GM21526 (cell line): ENCODE data around the gene LRP5.
"Not testable (repeated sequence)": the region's sequence is repeated elsewhere in the genome, so short reads cannot be mapped to it uniquely, and the experiment has no call there.

Source experiments
- ATAC-seq: cut with Tn5 transposase; IDR thresholded peaks from one replicate; pipeline ENCODE4 v1.9.1; 2021; ENCODE audit warnings: moderate library complexity; ENCODE audit not compliant: unreplicated experiment, low FRiP score

LRP5 gene

DNA sequence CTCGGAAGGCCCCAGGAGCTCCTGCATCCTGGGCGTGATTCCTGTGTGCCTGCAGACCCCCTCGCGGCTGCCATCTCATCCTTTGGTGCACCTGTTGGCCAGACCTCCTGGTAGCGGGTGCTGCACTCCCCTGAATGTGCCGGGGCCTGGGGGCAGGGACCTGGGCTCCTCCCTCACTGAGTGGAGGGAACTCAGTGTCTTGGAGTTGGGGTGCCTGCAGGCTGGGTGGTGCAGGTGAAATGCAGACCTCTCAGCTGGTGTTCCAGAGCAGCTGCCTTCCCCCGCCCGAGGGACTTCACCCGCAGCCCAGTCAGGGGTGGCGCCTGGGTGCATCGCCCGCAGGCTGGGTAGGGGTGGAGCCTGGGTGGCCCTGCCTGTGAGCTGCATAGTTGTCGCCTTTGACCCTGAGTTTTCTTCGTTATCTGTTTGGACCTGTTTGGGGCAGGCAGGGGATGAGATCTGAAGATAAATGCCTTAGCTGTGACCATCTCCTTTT is 31.4 kb downstream of the LRP5 start:
- ATAC-seq = no peak

DNA sequence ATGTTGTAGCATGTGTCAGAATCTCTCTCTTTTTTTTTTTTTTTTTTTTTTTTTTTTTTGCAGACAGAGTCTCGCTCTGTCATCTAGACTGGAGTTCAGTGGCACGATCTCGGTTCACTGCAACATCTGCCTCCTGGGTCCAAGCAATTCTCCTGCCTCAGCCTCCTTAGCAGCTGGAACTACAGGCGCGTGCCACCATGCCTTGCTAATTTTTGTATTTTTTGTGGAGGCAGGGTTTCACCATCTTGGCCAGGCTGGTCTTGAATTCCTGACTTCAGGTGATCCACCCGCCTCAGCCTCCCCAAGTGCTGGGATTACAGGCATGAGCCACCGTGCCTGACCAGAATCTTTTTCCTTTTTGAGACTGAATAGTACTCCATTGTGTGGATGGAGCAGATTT is 32.4 kb downstream of the LRP5 start:
- not testable (repeated sequence) for ATAC-seq

DNA sequence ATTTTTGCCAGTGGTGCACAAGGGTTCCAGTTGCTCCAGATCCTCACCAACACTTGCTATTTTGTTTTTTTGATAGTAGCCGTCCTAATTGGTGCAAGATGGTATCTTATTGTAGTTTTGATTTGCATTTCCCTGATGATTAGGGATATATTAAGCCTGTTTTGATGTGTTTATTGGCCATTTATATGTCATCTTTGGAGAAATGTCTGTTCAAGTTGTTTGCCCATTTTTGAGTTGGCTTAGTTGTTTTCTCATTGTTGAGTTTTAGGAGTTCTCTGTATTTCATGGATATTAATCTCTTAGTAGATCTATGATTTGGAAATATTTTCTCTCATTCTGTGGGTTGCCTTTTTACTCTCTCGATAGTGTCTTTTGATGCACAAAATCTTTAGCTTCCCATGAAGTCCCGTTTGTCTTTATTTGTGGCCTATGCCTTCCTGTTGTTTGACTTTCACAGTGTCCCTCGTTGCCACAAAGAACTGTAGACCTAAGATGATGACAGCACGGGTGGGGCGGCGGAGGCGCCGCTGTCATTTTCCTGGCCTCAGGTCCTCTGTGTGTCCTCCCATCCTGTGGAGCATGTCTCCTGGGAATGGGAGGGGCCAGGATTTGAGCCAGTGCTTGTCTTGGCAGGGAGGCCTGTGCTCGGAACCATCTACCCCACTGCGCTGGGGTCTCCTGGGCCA is 33.5 kb downstream of the LRP5 start:
- ATAC-seq = no peak

DNA sequence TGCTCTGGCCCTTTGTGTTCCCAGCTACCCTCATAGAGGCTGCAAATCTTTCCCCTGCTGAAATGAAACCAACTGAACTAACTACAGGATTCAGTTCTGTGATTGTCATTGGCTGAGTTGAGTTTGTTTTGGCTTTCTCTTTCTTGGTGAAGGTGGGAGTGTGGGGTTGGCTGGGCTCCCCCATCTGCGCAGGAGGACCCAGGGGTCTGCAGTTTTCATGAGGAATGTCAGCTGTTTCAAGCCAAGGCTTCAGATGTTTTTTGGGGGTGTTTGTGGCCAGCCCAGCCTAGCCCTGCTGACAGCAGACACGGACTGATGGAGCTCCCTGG is 34.0 kb downstream of the LRP5 start:
- ATAC-seq = no peak

DNA sequence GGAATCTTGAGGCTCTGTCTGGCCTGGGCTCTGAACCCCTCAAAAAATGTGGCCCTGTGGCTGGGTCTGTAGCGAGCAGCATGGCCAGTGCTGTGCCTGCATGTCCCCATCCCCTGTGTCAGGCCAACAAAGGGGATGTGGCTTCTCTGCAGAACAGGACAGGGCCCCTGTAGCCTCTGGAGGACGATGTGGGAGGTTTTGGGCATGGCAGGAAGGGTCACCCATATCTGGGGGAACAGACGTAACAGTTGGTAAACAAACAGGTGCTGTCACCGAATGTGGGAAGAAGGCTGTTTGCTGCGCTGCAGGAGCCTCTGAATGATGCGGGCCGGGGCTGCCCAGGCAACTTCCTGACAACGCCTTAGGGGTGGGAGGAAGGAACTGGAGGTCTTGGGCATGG is 35.0 kb downstream of the LRP5 start:
- no peak for ATAC-seq

DNA sequence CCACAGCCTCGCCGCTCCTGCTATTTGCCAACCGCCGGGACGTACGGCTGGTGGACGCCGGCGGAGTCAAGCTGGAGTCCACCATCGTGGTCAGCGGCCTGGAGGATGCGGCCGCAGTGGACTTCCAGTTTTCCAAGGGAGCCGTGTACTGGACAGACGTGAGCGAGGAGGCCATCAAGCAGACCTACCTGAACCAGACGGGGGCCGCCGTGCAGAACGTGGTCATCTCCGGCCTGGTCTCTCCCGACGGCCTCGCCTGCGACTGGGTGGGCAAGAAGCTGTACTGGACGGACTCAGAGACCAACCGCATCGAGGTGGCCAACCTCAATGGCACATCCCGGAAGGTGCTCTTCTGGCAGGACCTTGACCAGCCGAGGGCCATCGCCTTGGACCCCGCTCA is 35.5 kb downstream of the LRP5 start:
- no peak for ATAC-seq

DNA sequence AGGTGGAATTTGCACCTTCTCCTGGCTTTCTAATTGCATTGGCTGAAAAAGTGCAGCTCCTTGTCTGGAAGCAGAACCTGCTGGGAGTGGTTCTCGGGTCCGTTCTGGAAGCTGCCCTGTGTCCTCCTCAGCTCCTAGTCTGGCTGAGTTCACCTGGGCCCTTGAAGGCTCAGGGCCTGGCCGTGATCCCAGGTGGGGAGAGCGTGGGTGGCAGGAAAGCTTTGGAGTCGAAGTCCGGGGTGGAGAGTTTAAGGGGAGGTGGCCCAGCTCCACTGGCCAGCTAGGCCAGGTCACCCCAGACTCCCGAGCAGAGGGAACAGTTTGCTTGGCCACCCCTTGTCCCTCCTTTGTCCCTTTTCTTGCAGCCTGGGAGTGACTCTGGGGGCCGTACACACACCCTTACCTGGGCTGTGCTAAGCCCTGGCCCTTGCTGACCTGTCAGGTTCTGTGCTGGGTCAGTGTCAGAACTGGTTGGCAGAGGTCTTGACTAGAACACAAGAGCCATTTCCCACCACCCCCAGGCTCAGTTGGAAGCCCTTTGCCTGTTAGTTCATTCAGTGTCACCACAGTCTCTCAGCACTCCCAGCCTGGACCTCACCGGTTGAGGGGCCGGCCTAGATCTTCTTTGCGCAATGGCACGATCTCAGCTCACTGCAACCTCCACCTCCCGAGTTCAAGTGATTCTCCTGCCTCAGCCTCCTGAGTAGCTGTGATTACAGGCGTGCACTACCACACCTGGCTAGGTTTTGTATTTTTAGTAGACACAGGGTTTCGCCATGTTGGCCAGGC is 37.3 kb downstream of the LRP5 start:
- no peak for ATAC-seq

DNA sequence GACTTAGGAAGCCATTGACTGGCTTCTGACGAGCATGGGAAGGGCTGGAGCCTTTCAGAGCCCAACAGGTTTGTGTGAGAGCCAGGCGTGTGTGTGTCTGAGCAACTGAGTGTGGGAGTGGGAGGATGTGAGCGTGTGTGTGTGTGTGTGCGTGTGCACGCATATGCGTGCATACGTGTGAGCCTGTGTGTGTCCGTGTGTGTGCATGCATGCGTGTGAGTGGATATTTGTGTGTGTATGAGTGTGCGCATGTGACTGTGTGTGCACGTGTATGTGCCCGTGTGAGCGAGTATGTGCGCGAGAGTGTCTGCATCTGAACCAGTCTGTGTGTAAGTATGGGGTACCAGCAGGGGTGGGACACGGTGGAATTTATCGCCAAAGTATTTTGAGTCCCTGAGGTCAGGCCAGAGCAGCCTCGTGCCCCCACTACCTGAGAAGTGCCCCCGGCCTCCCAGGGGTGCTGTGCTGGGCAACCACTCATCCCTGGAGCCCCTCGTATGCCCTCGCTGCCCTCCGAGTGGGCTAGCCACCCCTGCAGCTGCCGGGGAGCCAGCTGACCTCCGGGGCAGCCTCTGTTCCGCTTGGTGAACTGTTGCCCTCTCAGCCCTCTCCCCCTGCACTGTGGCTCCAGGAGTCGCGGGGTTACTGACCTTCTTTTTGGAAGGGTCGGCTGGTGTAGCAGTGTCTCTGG is 38.5 kb downstream of the LRP5 start:
- no peak for ATAC-seq

DNA sequence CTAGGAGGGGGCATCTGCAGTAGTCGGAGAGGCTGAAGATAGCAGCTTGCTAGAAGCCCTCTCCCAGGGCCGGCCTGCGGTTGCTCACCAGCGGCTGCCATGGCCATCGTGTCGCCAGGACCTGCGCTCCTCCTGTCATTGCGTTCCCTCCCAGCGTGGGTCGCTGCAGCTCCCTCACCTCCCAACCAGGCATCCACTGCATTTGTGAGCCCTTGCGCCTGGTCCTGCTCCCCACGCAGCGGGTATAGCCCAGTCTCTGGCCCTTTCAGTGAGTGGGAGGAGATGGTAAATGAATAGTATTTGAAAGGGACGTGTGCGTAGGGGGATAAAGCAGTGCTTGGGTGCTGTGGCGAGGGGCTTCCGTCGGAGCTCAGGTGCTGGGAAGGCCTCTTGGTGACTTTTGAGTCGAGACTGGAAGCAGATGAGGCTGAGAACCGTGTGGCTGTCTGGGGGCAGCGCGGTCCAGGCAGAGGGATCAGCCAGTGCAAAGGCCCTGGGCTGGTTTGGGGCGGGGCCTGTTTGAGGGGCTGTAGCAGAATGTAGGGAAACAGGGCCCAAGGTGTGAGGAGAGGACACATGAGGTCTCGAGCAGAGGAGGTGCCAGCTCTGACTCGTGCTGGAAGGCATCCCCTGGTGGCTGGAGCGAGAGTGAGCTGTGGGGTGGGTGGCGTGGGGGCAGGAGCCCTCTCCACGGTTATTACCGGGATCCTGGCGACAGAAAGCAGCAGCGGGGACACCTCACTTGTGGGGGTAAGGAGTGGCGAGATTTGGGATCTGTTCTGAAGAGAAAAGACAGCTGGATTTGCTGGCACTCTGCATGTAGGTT is 39.3 kb downstream of the LRP5 start:
- no peak for ATAC-seq

DNA sequence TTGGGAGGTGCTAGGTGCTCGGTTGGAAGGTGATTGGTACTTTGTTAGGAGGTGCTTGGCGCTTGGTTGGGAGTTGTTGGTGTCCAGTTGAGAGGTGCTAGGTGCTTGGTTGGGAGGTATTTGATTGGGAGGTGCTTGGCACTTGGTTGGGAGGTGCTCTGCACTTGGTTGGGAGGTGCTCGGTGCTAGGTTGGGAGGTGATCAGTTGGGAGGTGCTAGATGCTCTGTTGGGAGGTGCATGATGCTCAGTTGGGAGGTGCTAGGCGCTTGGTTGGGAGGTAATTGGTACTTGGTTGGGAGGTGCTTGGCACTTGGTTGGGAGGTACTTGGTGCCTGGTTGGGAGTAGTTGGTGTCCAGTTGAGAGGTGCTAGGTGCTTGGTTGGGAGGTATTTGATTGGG is 40.2 kb downstream of the LRP5 start:
- no peak for ATAC-seq

DNA sequence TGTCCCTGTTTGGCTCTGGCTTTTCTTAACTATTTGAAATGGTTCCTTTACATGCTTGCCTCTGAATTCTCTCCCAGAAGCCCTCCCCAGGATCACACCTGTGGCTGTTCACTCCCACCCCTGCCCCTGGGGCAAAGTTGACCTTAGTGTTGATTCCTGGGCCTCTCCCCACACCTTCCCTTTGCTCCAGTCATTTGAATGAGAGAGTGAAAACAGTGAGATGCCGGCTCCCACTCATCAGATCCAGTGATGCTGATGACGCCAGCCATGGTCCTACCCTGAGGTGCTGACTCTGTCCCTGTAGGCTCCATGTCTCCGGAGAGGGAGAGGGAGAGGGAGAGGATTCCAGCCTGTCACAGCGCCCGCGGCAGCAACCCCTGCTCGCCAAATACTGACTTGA is 40.7 kb downstream of the LRP5 start:
- no peak for ATAC-seq

DNA sequence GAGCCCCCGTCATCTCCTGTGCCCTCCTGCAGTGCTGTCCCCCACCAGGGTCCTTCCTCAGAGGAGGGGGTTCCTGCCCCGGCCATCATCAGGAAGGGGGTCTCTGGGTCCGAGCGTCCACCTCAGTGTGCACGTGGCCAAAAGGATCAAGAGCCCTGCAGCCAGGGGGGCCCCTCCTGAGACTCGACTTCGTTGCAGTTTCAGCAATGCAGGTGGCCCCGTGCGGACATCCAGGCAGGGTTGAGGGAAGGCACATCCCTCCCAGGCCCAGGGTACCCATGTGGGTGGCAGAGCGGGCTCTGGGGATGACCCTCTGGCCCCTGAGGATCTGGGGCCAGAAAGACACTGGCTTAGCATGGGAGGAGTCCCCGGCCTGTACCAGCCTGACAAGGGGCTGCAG is 41.3 kb downstream of the LRP5 start:
- no peak for ATAC-seq

DNA sequence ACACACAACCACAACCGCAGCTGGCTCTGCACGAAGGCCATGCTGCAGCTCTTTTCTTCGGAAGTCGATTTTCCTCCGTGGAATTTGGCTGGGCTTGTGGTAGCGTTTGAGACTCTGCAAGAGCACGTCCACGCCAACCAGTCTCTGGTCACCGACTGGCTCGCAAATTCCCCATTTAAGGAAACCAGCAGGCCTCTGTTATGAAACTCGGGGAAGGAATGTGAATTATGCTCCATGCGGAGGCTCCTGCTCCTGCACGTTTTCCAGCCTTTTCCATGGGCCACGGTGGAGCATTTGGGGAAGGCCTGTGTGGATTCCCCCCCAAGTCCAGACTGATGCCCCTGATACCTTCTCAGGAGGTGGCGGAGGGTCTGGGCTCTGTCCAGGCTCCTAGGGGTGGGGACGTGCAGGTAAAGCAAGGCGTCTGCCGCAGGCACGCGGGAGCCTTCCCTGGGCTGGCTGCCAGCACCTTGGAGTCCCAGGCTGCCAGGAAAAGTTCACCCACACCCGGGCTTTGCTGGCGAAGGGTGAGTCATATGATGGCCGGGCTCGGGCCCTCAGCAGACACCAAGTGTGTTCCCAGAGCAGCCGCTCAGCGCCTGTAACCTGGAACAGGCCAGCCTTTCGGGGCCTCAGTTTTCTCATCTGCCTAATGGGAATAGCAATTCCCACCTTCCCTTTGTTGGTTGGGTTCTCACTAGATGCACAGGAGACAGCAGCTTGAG is 41.9 kb downstream of the LRP5 start:
- no peak for ATAC-seq

DNA sequence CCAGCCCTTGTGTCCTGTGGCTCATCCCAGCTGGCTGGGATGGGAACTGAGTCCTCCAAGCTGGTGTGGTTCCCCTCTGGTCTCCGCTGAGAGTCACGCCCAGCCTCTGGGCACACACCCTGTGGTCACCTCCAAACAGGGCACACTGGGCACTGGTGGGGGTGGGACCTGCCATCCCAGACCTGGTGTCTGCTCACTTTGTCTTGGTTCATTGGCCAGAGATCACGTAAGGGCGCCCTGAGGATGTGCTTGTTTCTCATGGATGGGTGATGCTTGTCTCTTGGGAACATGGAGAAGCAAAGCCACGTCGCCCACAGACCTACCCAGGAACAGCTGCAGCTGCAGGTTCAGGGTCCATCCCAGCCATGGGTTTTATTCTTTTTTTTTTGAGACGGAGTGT is 43.1 kb downstream of the LRP5 start:
- ATAC-seq = no peak

DNA sequence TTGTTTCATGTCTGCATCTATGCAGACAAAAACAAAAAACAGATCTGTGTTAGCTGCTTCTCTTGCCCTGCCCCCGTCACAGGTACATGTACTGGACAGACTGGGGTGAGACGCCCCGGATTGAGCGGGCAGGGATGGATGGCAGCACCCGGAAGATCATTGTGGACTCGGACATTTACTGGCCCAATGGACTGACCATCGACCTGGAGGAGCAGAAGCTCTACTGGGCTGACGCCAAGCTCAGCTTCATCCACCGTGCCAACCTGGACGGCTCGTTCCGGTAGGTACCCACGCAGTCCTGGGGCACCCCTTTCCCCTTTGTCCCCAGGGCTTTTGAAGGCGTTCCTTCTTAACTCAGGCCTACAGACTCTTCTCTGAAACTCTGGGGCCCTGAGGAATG is 45.2 kb downstream of the LRP5 start:
- ATAC-seq = no peak

DNA sequence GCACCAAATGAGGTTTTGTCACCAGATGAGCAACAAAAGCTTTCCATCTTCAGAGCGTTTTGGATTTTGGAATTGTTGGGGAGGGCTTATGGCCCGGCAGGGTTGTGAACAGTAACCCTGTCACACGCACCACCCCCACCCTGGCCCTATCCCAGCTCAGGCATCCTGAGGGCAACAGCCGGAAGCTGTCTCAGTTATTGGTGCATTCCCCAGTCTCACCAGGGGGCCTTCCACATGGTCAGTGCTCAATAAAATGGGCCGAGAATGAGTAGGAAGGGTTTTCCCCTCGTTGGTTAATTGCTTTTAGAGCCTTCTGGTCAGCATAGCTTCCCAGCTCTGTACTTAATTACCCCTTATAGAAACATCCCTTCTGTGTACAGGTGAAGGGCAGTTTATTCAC is 46.0 kb downstream of the LRP5 start:
- no peak for ATAC-seq

DNA sequence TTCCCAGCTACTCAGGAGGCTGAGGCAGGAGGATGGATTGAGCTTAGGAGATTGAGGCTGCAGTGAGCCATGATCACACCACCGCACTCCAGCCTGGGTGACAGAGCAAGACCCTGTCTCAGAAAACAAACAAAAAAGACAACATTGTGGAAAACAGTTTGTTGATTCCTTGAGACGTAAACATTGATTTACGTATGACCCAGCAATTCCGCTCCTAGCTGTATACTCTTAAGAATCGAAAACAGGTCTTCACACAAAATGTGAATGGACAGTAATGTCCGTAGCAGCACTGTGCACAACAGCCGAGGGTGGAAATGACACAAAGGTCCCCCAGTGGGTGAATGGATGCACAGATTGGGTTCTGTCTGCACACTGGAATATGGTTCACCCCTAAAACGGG is 49.3 kb downstream of the LRP5 start:
- no peak for ATAC-seq

DNA sequence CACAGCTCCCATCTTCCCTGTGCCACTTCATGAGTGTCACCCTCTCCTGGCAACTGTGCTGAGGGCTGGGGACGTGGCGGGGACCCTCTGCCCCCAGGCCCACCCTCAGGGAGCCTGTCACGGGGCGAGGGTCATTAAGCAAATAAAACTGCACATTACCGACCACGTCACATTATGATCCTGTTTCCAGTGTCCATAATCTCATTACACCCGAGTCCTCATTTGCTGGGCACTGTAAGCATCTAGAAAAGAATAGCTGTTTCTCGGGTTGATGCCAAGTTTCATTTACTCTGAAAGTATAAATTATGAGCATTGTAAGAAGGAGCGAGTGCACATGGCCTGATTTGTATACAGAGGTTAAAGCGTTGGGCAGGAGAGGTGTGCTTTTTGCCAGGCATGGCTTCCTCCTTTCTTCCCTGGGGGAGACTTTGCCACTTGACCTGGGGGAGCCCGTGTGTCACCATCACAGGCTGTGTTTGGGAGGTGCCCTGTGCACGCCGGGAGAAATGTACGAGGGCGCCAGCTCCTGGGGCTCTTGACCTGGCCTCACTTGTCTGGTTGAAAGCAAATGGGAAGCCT is 50.5 kb downstream of the LRP5 start:
- ATAC-seq = no peak

DNA sequence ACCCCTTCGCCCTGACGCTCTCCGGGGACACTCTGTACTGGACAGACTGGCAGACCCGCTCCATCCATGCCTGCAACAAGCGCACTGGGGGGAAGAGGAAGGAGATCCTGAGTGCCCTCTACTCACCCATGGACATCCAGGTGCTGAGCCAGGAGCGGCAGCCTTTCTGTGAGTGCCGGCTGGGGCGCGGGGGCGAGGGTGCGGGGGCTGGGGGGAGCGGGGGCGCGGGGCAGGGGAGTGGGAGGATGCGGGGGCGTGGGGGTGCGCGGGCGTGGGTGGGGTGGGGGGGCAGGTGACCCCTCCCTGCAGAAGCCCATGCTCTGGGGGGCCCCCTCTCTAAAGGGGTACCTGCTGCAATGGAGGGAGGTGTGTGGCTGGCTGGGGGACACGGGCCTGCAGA is 51.4 kb downstream of the LRP5 start:
- no peak for ATAC-seq

DNA sequence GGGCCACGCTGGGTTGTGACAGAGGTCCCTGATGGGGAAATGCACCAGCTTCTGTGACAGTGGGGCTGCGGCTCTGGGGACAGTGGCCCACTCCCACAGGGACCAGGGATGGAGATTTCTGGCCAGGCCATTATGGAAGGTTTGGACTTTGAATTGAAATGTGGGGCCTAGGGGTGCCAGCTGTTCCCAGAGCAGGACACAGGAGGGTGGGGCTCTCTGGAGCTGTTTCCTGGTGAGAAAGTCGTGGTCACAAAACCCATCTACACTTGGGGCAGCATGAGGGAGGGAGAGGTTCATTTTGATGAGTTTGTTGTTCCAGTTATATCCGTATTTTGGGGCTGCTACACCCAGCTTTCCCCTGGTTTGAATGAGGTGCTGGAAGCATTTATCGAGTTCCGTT is 52.2 kb downstream of the LRP5 start:
- no peak for ATAC-seq
